GM23338 (cell line): ENCODE data around the gene CCN5. TPM values are rescaled to one million over a fixed set of nuclear protein-coding genes. Genes with fewer than 3 reads are reported as not detected.

ENCODE experiments used
- ATAC-seq: fragments of 200-7000 bp; cut with Tn5 transposase; 3 replicates; pipeline ENCODE4 v1.9.1; 2020
- DNase-seq: peaks from one replicate; pipeline ENCODE4 v3.0.0-alpha.2; 2015; ENCODE audit warnings: low spot score
- H2AFZ ChIP-seq: fragments of 200-600 bp; sonication (generic); 2 replicates; pipeline ENCODE4 v1.8.0; 2016; ENCODE audit warnings: antibody characterized with exemption, mild to moderate bottlenecking, moderate library complexity
- H3F3A ChIP-seq: fragments of 200-600 bp; sonication (generic); replicated peaks from 2 replicates; pipeline ENCODE4 v1.8.0; 2017; ENCODE audit warnings: antibody characterized with exemption, mixed run types, low read depth
- H3K27ac ChIP-seq: fragments of 200-600 bp; sonication (generic); 2 replicates; pipeline ENCODE4 v1.6.1; 2016; ENCODE audit warnings: low read depth
- H3K27me3 ChIP-seq: fragments of 200-600 bp; sonication (generic); 2 replicates; pipeline ENCODE4 v1.8.0; 2016; ENCODE audit warnings: mild to moderate bottlenecking, mixed run types, moderate library complexity; ENCODE audit not compliant: insufficient read depth
- H3K36me3 ChIP-seq: fragments of 200-600 bp; sonication (generic); 2 replicates; pipeline ENCODE4 v1.8.0; 2016; ENCODE audit warnings: mild to moderate bottlenecking; ENCODE audit not compliant: insufficient read depth
- H3K4me1 ChIP-seq: fragments of 200-600 bp; sonication (generic); 2 replicates; pipeline ENCODE4 v1.8.0; 2016; ENCODE audit warnings: mild to moderate bottlenecking, moderate library complexity; ENCODE audit not compliant: insufficient read depth
- H3K4me2 ChIP-seq: fragments of 200-600 bp; sonication (generic); 2 replicates; pipeline ENCODE4 v1.7.1; 2017; ENCODE audit warnings: mixed run types
- H3K4me3 ChIP-seq: fragments of 200-600 bp; sonication (generic); 2 replicates; pipeline ENCODE4 v1.6.1; 2016; ENCODE audit warnings: mixed run types
- H3K79me2 ChIP-seq: fragments of 200-600 bp; sonication (generic); replicated peaks from 2 replicates; pipeline ENCODE4 v1.8.0; 2017; ENCODE audit warnings: mild to moderate bottlenecking; ENCODE audit not compliant: insufficient read depth
- H3K9me2 ChIP-seq: fragments of 200-600 bp; sonication (generic); 2 replicates; pipeline ENCODE4 v1.8.0; 2017; ENCODE audit not compliant: insufficient read depth
- H4K20me1 ChIP-seq: fragments of 200-600 bp; sonication (generic); replicated peaks from 2 replicates; pipeline ENCODE4 v1.8.0; 2017; ENCODE audit warnings: mild to moderate bottlenecking; ENCODE audit not compliant: insufficient read depth
- H3K27ac Mint-ChIP-seq: 2 replicates; pipeline ENCODE4 v1.8.0; 2020; ENCODE audit warnings: inconsistent platforms, mild to moderate bottlenecking, moderate library complexity, mixed read lengths
- H3K27me3 Mint-ChIP-seq: 3 replicates; pipeline ENCODE4 v1.8.0; 2022; ENCODE audit warnings: low read depth, mild to moderate bottlenecking, moderate library complexity, mixed read lengths, inconsistent platforms; ENCODE audit not compliant: insufficient read depth, poor library complexity
- H3K36me3 Mint-ChIP-seq: 3 replicates; pipeline ENCODE4 v1.8.0; 2021; ENCODE audit warnings: low read depth, mild to moderate bottlenecking, inconsistent platforms, moderate library complexity, mixed read lengths
- H3K4me1 Mint-ChIP-seq: 3 replicates; pipeline ENCODE4 v1.8.0; 2020; ENCODE audit warnings: mild to moderate bottlenecking, inconsistent platforms, mixed read lengths
- H3K4me3 Mint-ChIP-seq: 3 replicates; pipeline ENCODE4 v1.8.0; 2021; ENCODE audit warnings: moderate library complexity, mild to moderate bottlenecking, inconsistent platforms, mixed read lengths
- H3K9me3 Mint-ChIP-seq: 3 replicates; pipeline ENCODE4 v1.8.0; 2020; ENCODE audit warnings: moderate library complexity, mild to moderate bottlenecking, inconsistent platforms, mixed read lengths
- CREB1 ChIP-seq: fragments of 250-450 bp; sonication (Bioruptor Pico); IDR thresholded peaks from 2 replicates; pipeline ENCODE4 v1.5.0; 2020; ENCODE audit warnings: low read depth, mild to moderate bottlenecking, moderate library complexity
- EZH2 ChIP-seq: fragments of 200-600 bp; sonication (generic); IDR thresholded peaks from one replicate; pipeline ENCODE4 v1.8.0; 2017; ENCODE audit warnings: antibody characterized with exemption, mild to moderate bottlenecking, low read depth; ENCODE audit not compliant: unreplicated experiment
- JUNB ChIP-seq: IDR thresholded peaks from one replicate; pipeline ENCODE4 v1.6.1; 2016; ENCODE audit warnings: antibody characterized with exemption; ENCODE audit not compliant: unreplicated experiment
- STAT1 ChIP-seq: IDR thresholded peaks from one replicate; pipeline ENCODE4 v1.6.1; 2016; ENCODE audit warnings: antibody characterized with exemption; ENCODE audit not compliant: unreplicated experiment
- polyA plus RNA-seq: library from polyadenylated mRNA; unstranded; fragments of >200 nt; fragmentation: Nextera tagmentation; extraction: Ambion mirVana; gene quantifications from 2 replicates; pipeline ENCODE4 v1.2.1, GENCODE V29; 2016
- total RNA-seq: library from RNA; depleted of rRNA; stranded (reverse); fragments of >200 nt; shearing (Covaris generic); gene quantifications from 2 replicates; pipeline ENCODE4 v1.2.3, GENCODE V29; 2014
- TF ChIP-seq, protein P1 (sequence below): IDR thresholded peaks from one replicate; pipeline ENCODE4 v1.6.1; 2018; ENCODE audit warnings: antibody characterized with exemption; ENCODE audit not compliant: unreplicated experiment
- TF ChIP-seq, protein P2 (sequence below): IDR thresholded peaks from 2 replicates; pipeline ENCODE4 v1.6.1; 2016; ENCODE audit warnings: antibody characterized with exemption
- TF ChIP-seq, protein P3 (sequence below), 2 experiments: fragments of 200-600 bp in 1 of 2; sonication (generic) in 1 of 2; conservative IDR thresholded peaks; 2 replicates each; pipeline versions ENCODE4 v1.5.1 to v1.6.1; 2016 to 2017; ENCODE audit warnings: antibody characterized with exemption in 2 of 2, low read depth in 2 of 2, mild to moderate bottlenecking in 2 of 2, moderate library complexity in 1 of 2

Gene CCN5
- total and polyA plus RNA-seq, 2 experiments from 2014 or later = not detected

DNA sequence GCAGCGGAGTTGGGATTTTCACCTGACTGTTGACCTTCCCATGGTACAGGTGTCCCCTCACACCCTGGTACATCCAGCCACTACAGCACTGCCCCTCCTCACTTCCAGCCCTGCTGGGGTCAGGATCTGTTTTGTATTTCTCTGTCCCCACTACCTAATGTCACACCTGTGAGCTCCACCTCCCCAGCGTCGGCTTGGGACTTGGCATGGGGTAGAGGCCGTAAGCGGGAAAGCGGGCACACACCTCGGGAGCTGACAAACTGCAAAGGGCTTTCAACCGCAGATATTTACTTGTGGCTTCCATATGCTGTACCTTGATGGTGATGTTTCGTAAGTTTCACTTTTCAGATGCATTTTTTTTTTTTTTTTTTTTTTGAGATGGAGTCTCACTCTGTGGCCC lies 5.4 kb upstream of the CCN5 start (continued):
- TF ChIP-seq, protein P1, sequence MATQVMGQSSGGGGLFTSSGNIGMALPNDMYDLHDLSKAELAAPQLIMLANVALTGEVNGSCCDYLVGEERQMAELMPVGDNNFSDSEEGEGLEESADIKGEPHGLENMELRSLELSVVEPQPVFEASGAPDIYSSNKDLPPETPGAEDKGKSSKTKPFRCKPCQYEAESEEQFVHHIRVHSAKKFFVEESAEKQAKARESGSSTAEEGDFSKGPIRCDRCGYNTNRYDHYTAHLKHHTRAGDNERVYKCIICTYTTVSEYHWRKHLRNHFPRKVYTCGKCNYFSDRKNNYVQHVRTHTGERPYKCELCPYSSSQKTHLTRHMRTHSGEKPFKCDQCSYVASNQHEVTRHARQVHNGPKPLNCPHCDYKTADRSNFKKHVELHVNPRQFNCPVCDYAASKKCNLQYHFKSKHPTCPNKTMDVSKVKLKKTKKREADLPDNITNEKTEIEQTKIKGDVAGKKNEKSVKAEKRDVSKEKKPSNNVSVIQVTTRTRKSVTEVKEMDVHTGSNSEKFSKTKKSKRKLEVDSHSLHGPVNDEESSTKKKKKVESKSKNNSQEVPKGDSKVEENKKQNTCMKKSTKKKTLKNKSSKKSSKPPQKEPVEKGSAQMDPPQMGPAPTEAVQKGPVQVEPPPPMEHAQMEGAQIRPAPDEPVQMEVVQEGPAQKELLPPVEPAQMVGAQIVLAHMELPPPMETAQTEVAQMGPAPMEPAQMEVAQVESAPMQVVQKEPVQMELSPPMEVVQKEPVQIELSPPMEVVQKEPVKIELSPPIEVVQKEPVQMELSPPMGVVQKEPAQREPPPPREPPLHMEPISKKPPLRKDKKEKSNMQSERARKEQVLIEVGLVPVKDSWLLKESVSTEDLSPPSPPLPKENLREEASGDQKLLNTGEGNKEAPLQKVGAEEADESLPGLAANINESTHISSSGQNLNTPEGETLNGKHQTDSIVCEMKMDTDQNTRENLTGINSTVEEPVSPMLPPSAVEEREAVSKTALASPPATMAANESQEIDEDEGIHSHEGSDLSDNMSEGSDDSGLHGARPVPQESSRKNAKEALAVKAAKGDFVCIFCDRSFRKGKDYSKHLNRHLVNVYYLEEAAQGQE = no peak
- TF ChIP-seq EZH2 = no peak

DNA sequence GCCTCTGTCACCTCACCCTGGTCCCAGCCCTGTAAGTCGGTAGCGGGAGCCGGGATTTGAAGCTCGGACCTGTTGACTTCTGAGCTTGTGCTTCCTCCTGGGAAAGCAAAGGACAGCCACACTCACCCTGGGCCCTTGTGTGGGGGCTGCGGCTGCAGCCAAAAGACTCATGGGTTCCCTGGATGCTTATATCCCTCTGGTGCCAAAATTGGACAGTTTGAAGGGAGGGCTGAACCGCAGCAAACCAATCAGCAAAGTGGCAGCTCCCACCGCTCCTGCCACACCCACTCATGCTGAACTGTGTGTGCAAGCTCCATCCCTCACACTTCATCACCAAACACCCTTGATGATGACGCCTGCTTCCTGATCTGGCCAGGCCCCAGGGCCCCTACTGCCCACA lies 3.9 kb upstream of the CCN5 start:
- no peak overlapping the region for H3K4me3 Mint-ChIP-seq
- H3K4me1 Mint-ChIP-seq = peaks cover 3% of the 10 kb centered on the region; the same call in 1 of the 3 replicates

More for the DNA sequence above, 3.9 kb upstream of the CCN5 start:
- TF ChIP-seq, protein P2, sequence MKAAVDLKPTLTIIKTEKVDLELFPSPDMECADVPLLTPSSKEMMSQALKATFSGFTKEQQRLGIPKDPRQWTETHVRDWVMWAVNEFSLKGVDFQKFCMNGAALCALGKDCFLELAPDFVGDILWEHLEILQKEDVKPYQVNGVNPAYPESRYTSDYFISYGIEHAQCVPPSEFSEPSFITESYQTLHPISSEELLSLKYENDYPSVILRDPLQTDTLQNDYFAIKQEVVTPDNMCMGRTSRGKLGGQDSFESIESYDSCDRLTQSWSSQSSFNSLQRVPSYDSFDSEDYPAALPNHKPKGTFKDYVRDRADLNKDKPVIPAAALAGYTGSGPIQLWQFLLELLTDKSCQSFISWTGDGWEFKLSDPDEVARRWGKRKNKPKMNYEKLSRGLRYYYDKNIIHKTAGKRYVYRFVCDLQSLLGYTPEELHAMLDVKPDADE = no peak
- TF ChIP-seq STAT1 (no peak), CREB1 (no peak), EZH2 (no peak), JUNB (no peak)
- TF ChIP-seq, protein P3, sequence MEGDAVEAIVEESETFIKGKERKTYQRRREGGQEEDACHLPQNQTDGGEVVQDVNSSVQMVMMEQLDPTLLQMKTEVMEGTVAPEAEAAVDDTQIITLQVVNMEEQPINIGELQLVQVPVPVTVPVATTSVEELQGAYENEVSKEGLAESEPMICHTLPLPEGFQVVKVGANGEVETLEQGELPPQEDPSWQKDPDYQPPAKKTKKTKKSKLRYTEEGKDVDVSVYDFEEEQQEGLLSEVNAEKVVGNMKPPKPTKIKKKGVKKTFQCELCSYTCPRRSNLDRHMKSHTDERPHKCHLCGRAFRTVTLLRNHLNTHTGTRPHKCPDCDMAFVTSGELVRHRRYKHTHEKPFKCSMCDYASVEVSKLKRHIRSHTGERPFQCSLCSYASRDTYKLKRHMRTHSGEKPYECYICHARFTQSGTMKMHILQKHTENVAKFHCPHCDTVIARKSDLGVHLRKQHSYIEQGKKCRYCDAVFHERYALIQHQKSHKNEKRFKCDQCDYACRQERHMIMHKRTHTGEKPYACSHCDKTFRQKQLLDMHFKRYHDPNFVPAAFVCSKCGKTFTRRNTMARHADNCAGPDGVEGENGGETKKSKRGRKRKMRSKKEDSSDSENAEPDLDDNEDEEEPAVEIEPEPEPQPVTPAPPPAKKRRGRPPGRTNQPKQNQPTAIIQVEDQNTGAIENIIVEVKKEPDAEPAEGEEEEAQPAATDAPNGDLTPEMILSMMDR (conservative IDR thresholded peaks at IDR 0.05; ENCODE audit: low read depth in 2 of 2) = no peak
- Mint-ChIP-seq H3K36me3 (no peaks in the 10 kb centered on the region), H3K27ac (no peak overlapping the region), H3K9me3 (no peaks in the 10 kb centered on the region), H3K27me3 (peaks cover 7% of the 10 kb centered on the region)
- DNase-seq (no peak), ATAC-seq (no peak)
- Histone ChIP-seq H4K20me1 (no peaks in the 10 kb centered on the region), H3K79me2 (no peaks in the 10 kb centered on the region), H3K9me2 (no peaks in the 10 kb centered on the region), H3K4me3 (no peak overlapping the region), H3F3A (no peaks in the 10 kb centered on the region), H3K4me1 (no peaks in the 10 kb centered on the region), H3K27me3 (no peaks in the 10 kb centered on the region), H3K4me2 (no peak overlapping the region), H3K27ac (no peak overlapping the region), H3K36me3 (no peaks in the 10 kb centered on the region), H2AFZ (no peak overlapping the region)
